Neural progenitor cell (in vitro differentiated cells): ENCODE data around the gene TM9SF4. TPM values are rescaled to one million over a fixed set of nuclear protein-coding genes. Genes with fewer than 3 reads are reported as not detected.

Source experiments
- DNase-seq: peaks from one replicate; pipeline ENCODE4 v3.0.0-alpha.2; 2016; ENCODE audit warnings: low spot score
- H2AFZ ChIP-seq: fragments of 200-600 bp; sonication (generic); replicated peaks from 2 replicates; pipeline ENCODE4 v1.6.1; 2016; ENCODE audit warnings: antibody characterized with exemption
- H3F3A ChIP-seq: fragments of 200-600 bp; sonication (generic); 2 replicates; pipeline ENCODE4 v1.6.1; 2016; ENCODE audit warnings: antibody characterized with exemption, low read depth
- H3K27ac ChIP-seq: fragments of 200-600 bp; sonication (generic); 2 replicates; pipeline ENCODE4 v1.5.1; 2016; ENCODE audit warnings: mild to moderate bottlenecking
- H3K27me3 ChIP-seq: fragments of 200-600 bp; sonication (generic); 2 replicates; pipeline ENCODE4 v1.6.1; 2016; ENCODE audit warnings: mild to moderate bottlenecking, moderate library complexity
- H3K36me3 ChIP-seq: fragments of 200-600 bp; sonication (generic); 2 replicates; pipeline ENCODE4 v1.5.1; 2016
- H3K4me1 ChIP-seq: fragments of 200-600 bp; sonication (generic); 2 replicates; pipeline ENCODE4 v1.6.1; 2016; ENCODE audit warnings: mixed run types
- H3K4me2 ChIP-seq: fragments of 200-600 bp; sonication (generic); 2 replicates; pipeline ENCODE4 v1.6.1; 2016
- H3K4me3 ChIP-seq: fragments of 200-600 bp; sonication (generic); 2 replicates; pipeline ENCODE4 v1.5.1; 2016
- H3K79me2 ChIP-seq: fragments of 200-600 bp; sonication (generic); 2 replicates; pipeline ENCODE4 v1.6.1; 2016; ENCODE audit warnings: low read depth
- H3K9ac ChIP-seq: fragments of 200-600 bp; sonication (generic); 2 replicates; pipeline ENCODE4 v1.6.1; 2016
- H3K9me3 ChIP-seq: fragments of 200-600 bp; sonication (generic); 2 replicates; pipeline ENCODE4 v1.5.1; 2016; ENCODE audit warnings: low read depth
- H4K20me1 ChIP-seq: fragments of 200-600 bp; sonication (generic); 2 replicates; pipeline ENCODE4 v1.6.1; 2016; ENCODE audit warnings: low read depth
- H3K27ac Mint-ChIP-seq: 3 replicates; pipeline ENCODE4 v1.8.0; 2021; ENCODE audit warnings: mixed read lengths
- H3K27me3 Mint-ChIP-seq: 2 replicates; pipeline ENCODE4 v1.8.0; 2022; ENCODE audit warnings: low read depth, mild to moderate bottlenecking, inconsistent platforms, moderate library complexity, mixed read lengths; ENCODE audit not compliant: insufficient read depth
- H3K36me3 Mint-ChIP-seq: 3 replicates; pipeline ENCODE4 v1.8.0; 2021; ENCODE audit warnings: mixed read lengths
- H3K4me1 Mint-ChIP-seq: 3 replicates; pipeline ENCODE4 v1.8.0; 2021; ENCODE audit warnings: mixed read lengths
- H3K4me3 Mint-ChIP-seq: 3 replicates; pipeline ENCODE4 v1.8.0; 2021; ENCODE audit warnings: mild to moderate bottlenecking, moderate library complexity, mixed read lengths
- H3K9me3 Mint-ChIP-seq: 3 replicates; pipeline ENCODE4 v1.8.0; 2020; ENCODE audit warnings: mixed read lengths
- EZH2 ChIP-seq: fragments of 200-600 bp; sonication (generic); IDR thresholded peaks from 2 replicates; pipeline ENCODE4 v1.6.1; 2017; ENCODE audit warnings: antibody characterized with exemption, mild to moderate bottlenecking, moderate library complexity
- EZH2phosphoT487 ChIP-seq: fragments of 200-600 bp; sonication (generic); IDR thresholded peaks from 2 replicates; pipeline ENCODE4 v1.6.1; 2017; ENCODE audit warnings: antibody characterized with exemption
- total RNA-seq: library from RNA; depleted of rRNA; stranded (reverse); fragments of >200 nt; gene quantifications from 2 replicates; pipeline ENCODE4 v1.2.3, GENCODE V29; 2015; ENCODE audit warnings: low replicate concordance
- TF ChIP-seq, protein P1 (sequence below): fragments of 200-600 bp; sonication (generic); IDR thresholded peaks from 2 replicates; pipeline ENCODE4 v1.5.1; 2017; ENCODE audit warnings: antibody characterized with exemption, mild to moderate bottlenecking

Gene TM9SF4
- total RNA-seq, 1 donor from 2014 or later = 27.9 TPM

DNA sequence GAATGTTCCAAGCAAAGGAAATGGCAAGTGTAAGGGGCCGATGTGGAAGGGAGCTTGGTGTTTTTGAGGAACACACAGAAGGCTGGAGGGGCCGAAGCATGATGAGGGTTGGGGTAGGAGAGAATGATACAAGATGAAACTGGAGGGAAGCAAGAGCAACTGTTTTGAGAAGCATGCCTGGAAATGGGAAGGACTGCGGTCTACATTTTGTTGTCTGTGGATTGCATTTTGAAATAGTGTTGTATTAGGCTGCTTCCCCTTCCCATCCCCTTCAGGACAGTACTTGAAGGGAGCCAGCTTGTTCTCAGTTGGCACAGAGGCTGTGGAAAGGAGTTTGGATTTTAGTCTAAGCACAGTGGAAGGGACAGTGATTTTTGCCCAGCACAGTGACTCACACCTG lies 2.2 kb downstream of the TM9SF4 start:
- Histone ChIP-seq H2AFZ (no peak overlapping the region), H3K9me3 (no peaks in the 10 kb centered on the region), H3K79me2 (peaks cover 71% of the 10 kb centered on the region), H3K36me3 (no peaks in the 10 kb centered on the region), H4K20me1 (peaks cover 30% of the 10 kb centered on the region), H3K9ac (no peak overlapping the region), H3K27me3 (peaks cover under 1% of the 10 kb centered on the region), H3F3A (no peaks in the 10 kb centered on the region), H3K4me1 (peaks cover 20% of the 10 kb centered on the region), H3K4me3 (no peak overlapping the region), H3K27ac (no peak overlapping the region), H3K4me2 (no peak overlapping the region)
- no peaks in the 10 kb centered on the region for H3K9me3 Mint-ChIP-seq
- H3K27me3 Mint-ChIP-seq = no peaks in the 10 kb centered on the region
- no peak for DNase-seq
- peak overlapping the region; percentile 35 for H3K4me3 Mint-ChIP-seq
- H3K27ac Mint-ChIP-seq = no peak overlapping the region
- TF ChIP-seq EZH2phosphoT487 (no peak), EZH2 (no peak)
- TF ChIP-seq, protein P1, sequence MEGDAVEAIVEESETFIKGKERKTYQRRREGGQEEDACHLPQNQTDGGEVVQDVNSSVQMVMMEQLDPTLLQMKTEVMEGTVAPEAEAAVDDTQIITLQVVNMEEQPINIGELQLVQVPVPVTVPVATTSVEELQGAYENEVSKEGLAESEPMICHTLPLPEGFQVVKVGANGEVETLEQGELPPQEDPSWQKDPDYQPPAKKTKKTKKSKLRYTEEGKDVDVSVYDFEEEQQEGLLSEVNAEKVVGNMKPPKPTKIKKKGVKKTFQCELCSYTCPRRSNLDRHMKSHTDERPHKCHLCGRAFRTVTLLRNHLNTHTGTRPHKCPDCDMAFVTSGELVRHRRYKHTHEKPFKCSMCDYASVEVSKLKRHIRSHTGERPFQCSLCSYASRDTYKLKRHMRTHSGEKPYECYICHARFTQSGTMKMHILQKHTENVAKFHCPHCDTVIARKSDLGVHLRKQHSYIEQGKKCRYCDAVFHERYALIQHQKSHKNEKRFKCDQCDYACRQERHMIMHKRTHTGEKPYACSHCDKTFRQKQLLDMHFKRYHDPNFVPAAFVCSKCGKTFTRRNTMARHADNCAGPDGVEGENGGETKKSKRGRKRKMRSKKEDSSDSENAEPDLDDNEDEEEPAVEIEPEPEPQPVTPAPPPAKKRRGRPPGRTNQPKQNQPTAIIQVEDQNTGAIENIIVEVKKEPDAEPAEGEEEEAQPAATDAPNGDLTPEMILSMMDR = no peak
- peaks cover 4% of the 10 kb centered on the region for H3K36me3 Mint-ChIP-seq
- H3K4me1 Mint-ChIP-seq = peaks cover 33% of the 10 kb centered on the region

DNA sequence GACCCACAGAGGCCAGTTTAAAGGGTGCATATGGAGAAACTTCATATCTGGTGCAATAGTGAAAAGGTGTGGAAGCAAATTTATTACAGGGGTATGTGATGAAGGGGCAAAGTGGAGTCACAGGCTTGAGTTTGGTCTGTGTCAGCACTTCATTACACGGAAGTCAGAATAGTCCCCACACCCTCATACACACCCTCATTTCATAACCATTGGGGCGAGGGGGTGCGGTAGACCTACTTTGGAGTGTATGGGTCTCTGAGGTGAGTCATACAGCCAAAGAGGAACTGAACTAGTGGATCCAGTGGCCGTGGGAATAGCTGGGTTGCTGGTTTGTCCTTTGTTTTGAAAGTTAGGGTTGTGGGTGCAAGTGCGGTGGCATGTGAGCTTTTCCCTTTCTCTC lies 3.3 kb downstream of the TM9SF4 start:
- no peaks in the 10 kb centered on the region for H3K27me3 ChIP-seq
- H3K9ac ChIP-seq = no peak overlapping the region
- H4K20me1 ChIP-seq = peaks cover 31% of the 10 kb centered on the region
- TF ChIP-seq, protein P1 = no peak
- no peak for TF ChIP-seq EZH2phosphoT487
- TF ChIP-seq EZH2 = no peak
- no peak overlapping the region for H3K4me3 ChIP-seq
- no peak overlapping the region for H3K4me2 ChIP-seq
- peaks cover 33% of the 10 kb centered on the region for H3K4me1 Mint-ChIP-seq
- H3K4me3 Mint-ChIP-seq = no peak overlapping the region
- H3K79me2 ChIP-seq = peaks cover 82% of the 10 kb centered on the region
- no peaks in the 10 kb centered on the region for H3K27me3 Mint-ChIP-seq
- H3F3A ChIP-seq = no peaks in the 10 kb centered on the region
- H3K36me3 Mint-ChIP-seq = peaks cover 4% of the 10 kb centered on the region
- H3K27ac ChIP-seq = no peak overlapping the region
- H3K9me3 ChIP-seq = no peaks in the 10 kb centered on the region
- no peak overlapping the region for H3K27ac Mint-ChIP-seq
- H3K4me1 ChIP-seq = peaks cover 20% of the 10 kb centered on the region
- H2AFZ ChIP-seq = no peak overlapping the region
- H3K9me3 Mint-ChIP-seq = no peaks in the 10 kb centered on the region
- no peaks in the 10 kb centered on the region for H3K36me3 ChIP-seq
- DNase-seq = no peak

DNA sequence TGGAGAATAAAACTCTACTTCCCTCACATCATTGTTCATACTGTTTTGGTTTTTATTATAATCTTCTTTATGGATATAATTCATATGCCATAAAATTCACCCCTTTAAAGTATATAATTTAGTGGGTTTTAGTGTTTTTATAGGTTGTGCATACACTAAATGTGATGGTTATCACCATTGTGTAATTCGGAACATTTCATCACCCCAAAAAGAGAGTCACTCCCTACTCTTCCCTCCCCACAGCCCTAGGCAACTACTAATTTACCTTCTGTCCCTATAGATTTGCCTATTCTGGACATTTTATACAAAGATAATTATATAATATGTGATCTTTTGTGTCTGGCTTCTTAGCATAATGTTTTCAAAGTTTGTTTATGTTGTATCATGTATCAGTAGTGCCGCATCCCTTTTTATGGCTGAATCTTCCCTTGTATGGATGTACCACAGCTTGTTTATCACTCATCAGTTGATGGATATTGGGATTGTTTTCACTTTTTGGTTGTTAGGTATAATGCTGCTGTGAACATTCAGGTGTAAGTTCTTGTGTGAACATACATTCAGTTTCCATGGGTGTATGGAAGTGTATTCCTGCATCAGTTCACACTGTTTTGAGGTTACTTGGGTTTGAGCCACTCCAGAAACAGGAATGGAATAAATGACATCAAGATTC lies 4.2 kb downstream of the TM9SF4 start:
- H3K4me1 Mint-ChIP-seq = peaks cover 33% of the 10 kb centered on the region
- no peak overlapping the region for H3K4me2 ChIP-seq
- H3K9ac ChIP-seq = no peak overlapping the region
- H3K27me3 ChIP-seq = no peaks in the 10 kb centered on the region
- no peaks in the 10 kb centered on the region for H3K27me3 Mint-ChIP-seq
- no peak overlapping the region for H2AFZ ChIP-seq
- H3K36me3 Mint-ChIP-seq = peaks cover 4% of the 10 kb centered on the region
- peaks cover 31% of the 10 kb centered on the region for H4K20me1 ChIP-seq
- no peak for DNase-seq
- peaks cover 89% of the 10 kb centered on the region for H3K79me2 ChIP-seq
- H3K27ac ChIP-seq = no peak overlapping the region
- H3K9me3 ChIP-seq = no peaks in the 10 kb centered on the region
- no peaks in the 10 kb centered on the region for H3K9me3 Mint-ChIP-seq
- H3K4me1 ChIP-seq = peaks cover 20% of the 10 kb centered on the region
- H3F3A ChIP-seq = no peaks in the 10 kb centered on the region
- H3K36me3 ChIP-seq = no peaks in the 10 kb centered on the region
- no peak overlapping the region for H3K4me3 ChIP-seq
- no peak overlapping the region for H3K27ac Mint-ChIP-seq
- TF ChIP-seq, protein P1 = no peak
- TF ChIP-seq EZH2 (no peak), EZH2phosphoT487 (no peak)
- H3K4me3 Mint-ChIP-seq = no peak overlapping the region
